Measurements from ENCODE around the gene APIP.

DNA sequence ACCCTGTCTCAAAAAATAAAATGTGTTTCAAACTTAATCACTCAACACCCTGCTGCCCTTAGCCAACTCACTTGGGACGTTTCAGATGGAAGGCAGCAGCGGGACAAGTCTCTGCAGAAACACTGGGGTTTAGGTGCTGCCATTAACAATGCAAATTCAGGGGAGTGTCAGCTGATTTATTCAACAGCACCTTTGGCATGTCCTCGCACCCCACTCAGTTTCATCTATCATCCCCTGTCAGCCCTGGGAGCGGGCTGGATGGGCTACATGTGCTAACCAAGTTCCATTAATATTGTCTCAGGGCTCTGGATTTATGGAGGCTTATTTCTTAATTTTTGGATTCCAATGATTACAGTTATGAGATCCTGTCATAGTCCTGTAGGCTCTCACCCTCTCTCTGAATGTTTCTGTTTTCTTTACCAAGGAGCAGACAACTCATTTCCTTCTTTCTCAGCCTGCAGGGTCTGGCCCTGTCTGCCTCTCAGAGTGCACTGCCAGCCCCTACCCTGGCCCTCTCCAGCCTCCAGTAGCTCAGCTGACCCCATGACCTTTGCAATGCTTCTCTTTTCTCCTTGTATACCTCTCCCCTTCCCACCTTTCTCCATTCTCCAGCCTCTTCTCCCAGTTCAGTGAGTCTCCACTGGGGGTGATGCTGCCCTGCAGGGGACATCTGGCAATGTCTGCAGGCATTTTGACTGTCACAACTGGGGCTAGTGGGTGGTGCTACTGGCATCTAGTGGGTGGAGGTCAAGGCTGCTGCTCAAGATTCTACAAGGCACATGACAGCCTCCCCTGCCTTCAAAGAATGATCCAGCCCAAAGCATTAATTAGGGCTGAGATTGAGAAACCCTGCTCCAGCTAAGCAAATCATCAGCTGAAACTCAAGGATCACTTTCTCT, 79.0 kb downstream of the APIP start:
- TF ChIP-seq L3MBTL2 (conservative IDR thresholded peaks at IDR 0.05) = no peak
- no peak for TF ChIP-seq ZNF384 (IDR thresholded peaks at IDR 0.05)
- no peak for TF ChIP-seq HDGF (IDR thresholded peaks at IDR 0.05; ENCODE audit: borderline replicate concordance)
- TF ChIP-seq, protein P1, sequence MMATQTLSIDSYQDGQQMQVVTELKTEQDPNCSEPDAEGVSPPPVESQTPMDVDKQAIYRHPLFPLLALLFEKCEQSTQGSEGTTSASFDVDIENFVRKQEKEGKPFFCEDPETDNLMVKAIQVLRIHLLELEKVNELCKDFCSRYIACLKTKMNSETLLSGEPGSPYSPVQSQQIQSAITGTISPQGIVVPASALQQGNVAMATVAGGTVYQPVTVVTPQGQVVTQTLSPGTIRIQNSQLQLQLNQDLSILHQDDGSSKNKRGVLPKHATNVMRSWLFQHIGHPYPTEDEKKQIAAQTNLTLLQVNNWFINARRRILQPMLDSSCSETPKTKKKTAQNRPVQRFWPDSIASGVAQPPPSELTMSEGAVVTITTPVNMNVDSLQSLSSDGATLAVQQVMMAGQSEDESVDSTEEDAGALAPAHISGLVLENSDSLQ (IDR thresholded peaks at IDR 0.05) = no peak
- TF ChIP-seq FOXA1 (IDR thresholded peaks at IDR 0.05) = no peak
- no peak for TF ChIP-seq ARNT (IDR thresholded peaks at IDR 0.05)
- TF ChIP-seq ELF4 (IDR thresholded peaks at IDR 0.05) = no peak
- TF ChIP-seq SUZ12 (IDR thresholded peaks at IDR 0.05) = no peak
- no peak for TF ChIP-seq SP1 (IDR thresholded peaks at IDR 0.05)
- no peak for TF ChIP-seq LEF1 (IDR thresholded peaks at IDR 0.05; ENCODE audit: borderline replicate concordance)

Measured in HEK293T (cell line).